ENCODE measurements around the gene ACTN3.

Gene ACTN3

GRCh38 chr11:66545701-66546367 is 869 bp upstream of the ACTN3 start, which contains the start of gene ZDHHC24:
TSS of gene ZDHHC24 (minus strand) at chr11:66546048. CDS start at chr11:66546003, 45 bp downstream.
- DNase-seq: peak; percentile 79

GRCh38 chr11:66546966-66547661 is 411 bp downstream of the ACTN3 start:
- DNase-seq: no peak

GRCh38 chr11:66547662-66548009 is 933 bp downstream of the ACTN3 start:
- no peak for DNase-seq

GRCh38 chr11:66548041-66548440 is 1.3 kb downstream of the ACTN3 start:
- DNase-seq: no peak

GRCh38 chr11:66548774-66549630 is 2.3 kb downstream of the ACTN3 start:
- no peak for DNase-seq

GRCh38 chr11:66549696-66550095 is 3.0 kb downstream of the ACTN3 start:
- no peak for DNase-seq

- DNase-seq: no peak
Measured at GRCh38 chr11:66550887-66551286, 4.2 kb downstream of the ACTN3 start.

- no peak for DNase-seq
Measured at GRCh38 chr11:66554602-66555001, 7.9 kb downstream of the ACTN3 start.

- no peak for DNase-seq
Measured at GRCh38 chr11:66555416-66555815, 8.7 kb downstream of the ACTN3 start.

GRCh38 chr11:66556086-66556485 is 9.4 kb downstream of the ACTN3 start:
- DNase-seq: peak; percentile 85

GRCh38 chr11:66557733-66558326 is 11.1 kb downstream of the ACTN3 start:
- peak; percentile 7 for DNase-seq

- no peak for DNase-seq
Measured at GRCh38 chr11:66559142-66559865, 12.6 kb downstream of the ACTN3 start.

GRCh38 chr11:66559866-66560676 is 13.4 kb downstream of the ACTN3 start:
- DNase-seq: no peak

- no peak for DNase-seq
Measured at GRCh38 chr11:66561178-66561974, 14.7 kb downstream of the ACTN3 start.

- DNase-seq: no peak
Measured at GRCh38 chr11:66561975-66562248, 15.2 kb downstream of the ACTN3 start.

GRCh38 chr11:66562275-66562674 is 15.6 kb downstream of the ACTN3 start:
- DNase-seq: no peak

GRCh38 chr11:66562907-66563583 is 16.3 kb downstream of the ACTN3 start:
- DNase-seq: no peak

GRCh38 chr11:66563832-66564231 is 17.1 kb downstream of the ACTN3 start:
- DNase-seq: no peak

- no peak for DNase-seq
Measured at GRCh38 chr11:66564538-66564937, 17.8 kb downstream of the ACTN3 start.

GRCh38 chr11:66564984-66565383 is 18.3 kb downstream of the ACTN3 start:
- no peak for DNase-seq

All from DMS79 treated with DMSO at 0.1 percent for 48 hours (cell line).